ENCODE results near the gene SLC6A19.

The SLC6A19 gene

GRCh38 chr5:1193591-1193985, 7.8 kb upstream of the SLC6A19 start:
- DNase-seq (ENCODE audit: low read depth in 1 of 2, low spot score in 1 of 2), result no peak

DNA sequence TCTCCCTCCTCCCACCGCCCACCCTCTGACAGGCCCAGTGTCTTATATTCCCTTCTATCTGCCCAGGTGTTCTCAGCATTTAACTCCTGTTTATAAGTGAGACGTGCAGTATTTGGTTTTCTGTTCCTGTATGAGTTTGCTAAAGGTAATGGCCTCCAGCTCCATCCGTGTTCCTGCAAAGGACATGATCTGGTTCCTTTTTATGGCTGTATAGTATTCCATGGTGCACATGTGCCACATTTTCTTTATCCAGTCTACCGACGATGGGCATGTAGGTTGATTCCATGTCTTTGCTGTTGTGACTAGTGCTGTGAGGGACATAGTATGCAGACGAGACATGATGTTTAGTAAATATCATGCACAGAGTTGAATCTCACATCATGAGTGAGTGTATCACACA, 7.0 kb upstream of the SLC6A19 start:
- no peak for DNase-seq (ENCODE audit: low read depth in 1 of 2, low spot score in 1 of 2)

- no peak for DNase-seq (ENCODE audit: low read depth in 1 of 2, low spot score in 1 of 2)
Observed at GRCh38 chr5:1195439-1195838, 6.0 kb upstream of the SLC6A19 start.

- no peak for DNase-seq (ENCODE audit: low read depth in 1 of 2, low spot score in 1 of 2)
Observed at GRCh38 chr5:1195916-1196315, 5.5 kb upstream of the SLC6A19 start.

DNA sequence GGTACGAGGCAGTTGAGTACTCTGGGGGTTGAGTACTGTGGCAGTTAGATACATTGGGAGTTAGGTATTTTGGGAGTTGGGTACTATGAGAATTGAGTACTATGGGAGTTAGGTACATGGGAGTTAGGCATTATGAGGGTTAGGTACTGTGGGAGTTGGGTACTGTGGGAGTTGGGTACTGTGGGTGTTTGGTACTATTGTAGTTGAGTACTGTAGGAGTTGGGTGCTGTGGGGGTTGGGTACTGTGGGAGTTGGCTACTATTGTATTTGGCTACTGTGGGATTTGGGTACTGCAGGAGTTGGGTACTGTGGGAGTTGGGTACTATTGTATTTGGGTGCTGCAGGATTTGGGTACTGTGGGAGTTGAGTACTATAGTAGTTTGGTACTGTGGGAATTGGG, 4.8 kb upstream of the SLC6A19 start:
- no peak for DNase-seq (ENCODE audit: low read depth in 1 of 2, low spot score in 1 of 2)

- DNase-seq (ENCODE audit: low read depth in 1 of 2, low spot score in 1 of 2), result no peak
Observed at GRCh38 chr5:1197876-1198666, 3.3 kb upstream of the SLC6A19 start.

- DNase-seq (ENCODE audit: low read depth in 1 of 2, low spot score in 1 of 2), result no peak
Observed at GRCh38 chr5:1199340-1199648, 2.1 kb upstream of the SLC6A19 start.

GRCh38 chr5:1199649-1200494, 1.5 kb upstream of the SLC6A19 start:
- DNase-seq (ENCODE audit: low read depth in 1 of 2, low spot score in 1 of 2), result no peak

DNA sequence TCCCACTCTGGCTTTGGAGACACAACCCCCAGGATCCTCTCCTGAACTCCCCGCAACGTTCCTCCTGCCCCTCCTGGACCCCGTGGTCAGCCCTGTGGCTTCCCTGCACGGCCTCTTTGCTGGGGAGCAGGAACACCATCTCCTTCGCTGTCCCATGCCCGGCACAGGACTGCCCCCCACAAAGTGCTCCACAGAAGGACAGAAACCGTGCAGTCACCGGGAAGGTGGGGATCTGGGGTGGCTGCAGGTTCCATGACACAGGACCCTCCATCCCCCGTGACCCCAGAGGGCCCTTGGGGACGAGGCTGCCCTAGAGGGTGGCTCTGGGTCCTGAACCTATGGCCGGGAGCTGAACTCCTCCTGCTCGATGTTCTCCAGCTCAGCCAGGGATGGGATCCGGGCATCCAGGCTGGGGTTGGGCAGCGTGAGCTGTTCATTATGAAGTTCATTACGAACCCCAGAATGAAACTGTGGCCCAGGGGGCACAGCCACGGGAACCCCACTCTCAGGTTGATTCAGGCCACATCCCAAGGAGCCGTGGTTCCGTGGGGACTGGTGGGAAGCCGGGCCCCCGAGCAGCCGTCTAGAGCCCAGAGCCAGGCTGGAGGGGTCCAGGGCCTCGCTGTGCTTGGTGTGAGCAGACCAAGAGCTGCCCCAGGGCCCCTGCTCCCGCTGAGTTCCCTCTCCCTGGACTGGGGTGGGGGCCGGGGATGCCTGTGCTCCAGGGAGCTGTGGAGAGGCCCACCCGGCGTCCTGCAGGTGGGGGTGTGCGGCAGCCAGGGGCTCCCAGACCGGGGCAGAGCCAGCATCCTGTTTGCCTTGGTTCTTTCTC, 684 bp upstream of the SLC6A19 start:
- no peak for DNase-seq (ENCODE audit: low read depth in 1 of 2, low spot score in 1 of 2)

GRCh38 chr5:1202026-1202797, 817 bp downstream of the SLC6A19 start:
- DNase-seq (ENCODE audit: low read depth in 1 of 2, low spot score in 1 of 2), result no peak

DNA sequence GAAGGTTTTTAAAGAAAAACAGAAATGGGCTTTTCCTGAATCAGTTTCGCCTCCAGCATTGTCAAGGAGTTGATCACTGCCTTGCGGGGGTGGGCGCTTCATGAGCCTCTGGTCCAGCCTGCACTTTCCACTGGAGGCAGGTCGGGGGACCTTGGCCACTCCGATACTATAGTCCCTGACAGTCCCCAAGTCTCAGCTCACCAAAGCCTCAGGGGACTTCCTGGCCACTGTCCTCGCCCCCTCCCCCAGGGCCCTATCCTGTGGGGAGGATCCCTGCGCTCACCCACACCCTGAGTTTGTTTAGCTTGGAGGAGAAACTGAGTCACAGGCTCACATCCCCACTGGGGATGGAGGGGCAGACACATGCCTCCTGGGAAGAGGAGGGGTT, 1.4 kb downstream of the SLC6A19 start:
- DNase-seq (ENCODE audit: low read depth in 1 of 2, low spot score in 1 of 2), result no peak

GRCh38 chr5:1203311-1203967, 2.0 kb downstream of the SLC6A19 start:
- DNase-seq (ENCODE audit: low read depth in 1 of 2, low spot score in 1 of 2), result no peak

DNA sequence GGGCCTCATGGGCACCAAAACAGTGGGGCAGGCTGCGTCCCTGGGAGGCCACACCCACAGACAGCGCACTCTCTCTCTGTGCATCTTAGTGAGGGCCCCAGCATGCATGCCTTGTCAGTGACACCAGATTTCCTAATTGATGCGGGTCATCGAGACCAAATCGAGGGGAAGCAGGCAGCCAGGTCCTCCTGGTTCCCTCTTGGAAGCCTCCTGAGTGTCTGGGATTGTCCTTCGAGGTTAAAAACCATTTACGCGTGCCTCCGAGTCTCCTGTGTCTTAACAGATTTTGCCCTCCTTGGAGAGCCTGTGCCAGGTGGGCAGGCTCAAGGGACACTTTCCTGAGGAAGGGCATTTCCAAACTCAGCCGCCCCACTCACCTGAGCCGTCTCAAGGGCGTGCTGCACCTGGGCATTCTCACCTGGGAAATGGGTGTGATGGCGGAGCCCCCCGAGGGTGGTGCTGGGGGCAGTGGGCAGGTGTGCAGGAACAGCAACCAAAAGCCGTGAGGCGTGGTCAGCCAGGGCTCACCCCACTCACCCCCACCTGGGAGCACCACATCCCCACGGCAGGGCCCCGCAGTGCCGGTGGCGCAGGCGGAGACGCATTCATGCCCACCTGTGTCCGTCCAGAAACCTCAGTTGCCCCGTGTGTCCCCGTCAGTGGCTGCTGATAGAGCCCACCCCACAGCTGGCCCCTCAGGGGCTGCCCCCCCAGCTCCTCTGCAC, 2.7 kb downstream of the SLC6A19 start:
- DNase-seq (ENCODE audit: low read depth in 1 of 2, low spot score in 1 of 2), result no peak

DNA sequence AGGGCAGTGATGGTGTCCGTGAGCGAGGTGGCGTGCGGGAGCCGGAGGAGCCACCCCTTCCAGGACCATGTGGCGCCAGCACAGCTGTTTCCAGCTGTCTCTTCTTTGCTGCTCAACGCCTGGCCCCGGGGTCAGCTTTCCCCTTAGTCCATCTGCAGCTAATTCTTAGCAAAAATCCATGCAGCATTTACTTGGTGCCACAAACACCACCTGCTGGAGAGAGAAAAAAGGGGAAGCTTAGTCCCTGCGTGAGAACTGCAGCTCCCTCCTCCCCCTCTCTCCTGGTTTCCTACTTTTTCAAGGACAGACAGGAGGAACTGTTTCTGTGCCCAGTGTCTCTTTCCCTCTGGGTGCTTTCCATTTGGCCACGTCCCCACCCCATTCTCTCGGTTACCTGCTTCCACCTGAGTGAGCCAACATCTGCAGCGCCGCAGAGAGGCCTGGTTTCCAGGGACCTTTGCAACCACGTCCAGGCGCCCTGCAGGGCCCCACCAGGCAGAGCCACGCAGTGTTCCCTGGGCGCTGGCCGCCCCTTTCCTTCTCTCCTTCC, 3.4 kb downstream of the SLC6A19 start:
- no peak for DNase-seq (ENCODE audit: low read depth in 1 of 2, low spot score in 1 of 2)

- no peak for DNase-seq (ENCODE audit: low read depth in 1 of 2, low spot score in 1 of 2)
Observed at GRCh38 chr5:1205255-1206180, 4.1 kb downstream of the SLC6A19 start.

DNA sequence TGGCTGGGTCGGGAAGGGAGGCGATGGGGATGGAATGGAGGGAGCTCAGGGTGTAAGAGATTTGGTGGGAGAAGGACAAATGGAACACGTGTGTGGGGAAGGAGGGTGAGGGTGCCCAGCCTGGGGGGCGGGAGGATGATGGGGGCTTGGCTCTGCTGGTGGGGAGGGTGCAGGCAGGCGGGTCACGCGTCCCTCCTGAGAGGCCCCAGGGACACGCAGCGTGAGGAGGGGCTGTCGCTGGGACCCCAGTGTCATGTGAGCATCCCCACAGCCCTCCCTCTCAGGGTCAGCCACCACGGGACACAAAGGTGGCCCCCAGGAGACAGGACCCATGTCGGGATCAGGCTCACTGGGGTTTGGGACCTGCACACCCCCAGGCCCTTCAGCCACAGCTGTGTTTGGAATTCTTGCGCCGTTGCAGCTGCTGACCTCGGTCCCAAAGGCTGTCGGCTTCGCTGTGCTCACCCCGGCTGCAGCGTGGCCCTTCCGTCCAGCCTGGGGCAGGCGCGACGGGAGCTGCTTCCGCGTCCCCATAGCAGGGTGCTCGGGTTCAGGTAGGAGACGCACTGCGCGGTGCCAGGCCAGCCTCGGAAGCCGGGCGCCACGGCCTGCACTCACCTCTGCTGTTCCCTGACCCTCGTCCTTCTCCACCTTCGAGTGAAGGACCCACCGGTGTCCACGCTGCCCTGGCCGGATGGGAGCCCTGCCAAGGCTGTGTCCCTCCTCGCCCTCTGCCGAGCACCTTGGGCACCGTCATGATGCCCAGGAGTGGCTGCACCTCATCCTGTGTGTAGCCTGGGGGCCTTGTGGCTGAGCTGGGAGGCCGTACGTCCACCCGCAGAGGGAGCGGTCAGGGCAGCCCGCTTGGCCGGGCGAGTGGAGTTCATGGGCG, 5.4 kb downstream of the SLC6A19 start:
- no peak for DNase-seq (ENCODE audit: low read depth in 1 of 2, low spot score in 1 of 2)

- DNase-seq (ENCODE audit: low read depth in 1 of 2, low spot score in 1 of 2), result no peak
Observed at GRCh38 chr5:1207555-1207954, 6.2 kb downstream of the SLC6A19 start.
